HG03108 (cell line): ENCODE measurements around the gene ZNF263.

ENCODE experiments used
- ATAC-seq: cut with Tn5 transposase; IDR thresholded peaks from one replicate; pipeline ENCODE4 v1.9.1; 2021; ENCODE audit warnings: moderate library complexity; ENCODE audit not compliant: unreplicated experiment

The ZNF263 gene

DNA sequence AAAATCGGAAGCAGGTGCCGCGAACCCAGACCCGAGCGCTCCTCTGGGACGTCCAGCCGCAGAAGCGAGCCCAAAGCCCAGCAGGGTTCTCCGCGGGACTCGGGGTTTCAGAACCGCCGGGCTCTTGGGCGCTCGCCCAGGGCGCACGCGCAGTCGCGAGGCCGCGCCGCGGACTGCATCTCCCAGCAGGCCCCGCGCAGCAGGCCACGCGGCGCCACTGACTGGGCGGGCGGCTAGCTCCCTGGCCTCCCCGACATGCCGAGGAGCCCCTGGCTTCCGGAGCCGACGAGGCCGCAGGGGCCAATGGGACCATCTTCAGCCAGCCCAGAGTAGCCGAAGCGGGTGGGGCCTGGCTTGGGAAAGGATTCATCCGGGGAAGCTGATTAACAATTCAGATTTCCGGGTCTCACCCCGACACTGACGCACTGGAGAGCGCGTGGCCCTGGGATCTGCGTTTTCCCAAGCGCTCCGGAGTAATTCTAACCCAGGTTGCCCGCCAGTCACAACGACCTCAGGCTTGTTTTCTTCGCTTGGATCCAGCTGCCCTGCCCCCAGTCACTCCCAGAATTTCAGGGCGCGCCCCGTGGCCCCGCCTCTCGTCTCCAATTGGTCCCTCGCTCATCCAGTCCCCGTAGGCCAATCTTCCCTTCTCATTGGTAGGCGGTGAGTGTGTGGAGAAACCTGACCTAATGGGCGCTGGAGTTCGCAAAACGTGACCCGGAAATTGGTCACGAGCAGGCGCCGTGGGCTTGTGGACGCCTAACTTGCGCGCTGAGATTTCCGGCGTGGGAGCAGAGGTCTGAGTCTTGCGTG lies at the start of gene ZNF263:
TSS of gene ZNF263 (plus strand) at position 762 of the 813 bp plus-strand sequence. CDS start 328 bp downstream, outside the sequence.
- peak; percentile 76 for ATAC-seq

DNA sequence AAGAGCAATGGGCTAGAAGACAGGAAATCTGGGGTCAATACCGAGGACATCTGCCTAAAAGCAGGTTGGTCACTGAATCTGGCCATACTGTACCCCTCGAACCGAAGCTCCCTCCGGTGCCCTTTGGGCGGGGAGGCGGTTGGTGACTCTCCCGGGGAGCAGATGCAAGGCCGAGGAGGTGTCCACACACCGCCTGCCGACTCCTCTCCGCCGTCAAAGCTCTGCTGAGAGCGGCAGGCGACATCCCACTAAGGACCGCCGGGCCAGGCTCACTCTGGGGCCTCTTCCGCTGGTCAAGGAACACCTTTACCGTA lies 48.8 kb upstream of the ZNF263 start:
- ATAC-seq, result no peak

DNA sequence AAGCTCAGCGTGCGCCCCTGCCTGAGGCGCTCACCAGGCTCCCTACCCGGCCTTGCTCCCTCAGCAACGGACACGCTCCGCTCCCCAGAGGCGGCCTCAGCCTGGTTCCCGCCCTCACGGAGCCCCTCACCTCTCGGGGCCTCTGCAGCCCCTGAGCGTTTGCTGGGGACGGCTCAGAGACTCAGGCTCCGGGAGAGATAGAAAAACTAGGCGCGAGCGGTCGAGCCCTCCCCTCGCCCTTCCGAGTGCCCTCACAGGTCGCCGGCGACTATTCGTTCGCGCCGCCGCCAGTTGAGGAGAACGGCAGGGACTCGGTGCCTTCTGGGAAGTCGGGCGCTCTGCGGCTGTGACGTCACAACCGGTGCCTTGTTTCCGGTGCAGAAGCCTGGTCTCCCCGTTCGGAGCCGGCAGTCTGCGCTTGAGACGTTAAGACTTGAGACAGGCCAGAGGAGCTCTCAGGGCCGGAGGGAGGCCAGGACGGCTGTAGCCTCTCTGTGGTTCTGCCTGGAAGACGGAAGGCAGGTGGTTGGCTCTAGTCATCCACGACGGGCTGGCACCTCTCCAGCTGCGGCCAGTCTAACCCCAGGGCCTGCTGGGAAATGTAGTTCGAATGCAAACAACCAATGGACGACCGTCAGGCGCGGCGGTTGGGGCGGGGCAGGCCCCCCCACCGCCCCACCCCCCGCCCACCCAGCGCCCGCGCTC lies 48.3 kb upstream of the ZNF263 start, which contains the start of gene ZNF200:
TSS of gene ZNF200 (minus strand) at position 302 of the 705 bp plus-strand sequence. CDS start 1,403 bp downstream, outside the sequence.
- peak; percentile 90 for ATAC-seq

DNA sequence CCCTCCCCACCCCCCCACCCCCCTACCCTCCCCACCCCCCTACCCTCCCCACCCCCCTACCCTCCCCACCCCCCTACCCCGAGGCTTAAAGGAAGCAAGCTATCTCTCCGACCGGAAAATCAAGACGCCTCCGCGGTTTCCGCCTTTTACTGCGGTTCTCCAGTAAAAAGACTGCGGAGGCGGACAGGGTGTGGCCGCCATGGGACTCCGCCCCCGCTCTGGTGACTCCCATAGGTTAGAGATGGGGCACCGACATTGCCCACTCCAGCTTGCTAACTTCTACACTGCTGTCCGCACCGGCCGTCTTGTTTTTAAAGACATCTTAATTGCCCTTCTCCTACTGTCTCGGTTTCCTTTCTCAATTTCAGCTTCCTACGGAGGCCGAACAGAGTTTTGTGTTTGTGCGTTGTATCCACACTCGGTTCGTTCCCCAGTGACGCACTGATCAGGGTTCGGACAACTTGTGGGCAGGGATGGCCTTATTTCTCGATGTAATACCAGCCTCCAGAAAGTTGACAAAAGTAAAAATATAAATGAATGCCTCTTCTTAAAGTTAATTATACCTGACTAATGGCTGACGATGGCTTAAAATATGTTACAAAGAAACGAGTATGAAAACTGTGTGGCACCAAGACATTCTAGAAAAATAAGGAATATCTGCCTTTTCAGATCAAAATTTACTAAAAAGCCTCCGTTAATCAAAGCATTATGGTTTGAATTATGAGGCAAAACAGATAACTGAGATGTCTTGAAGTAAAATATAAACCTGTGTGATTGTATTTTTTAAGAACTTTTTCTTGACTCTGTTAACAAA lies 47.2 kb upstream of the ZNF263 start:
- ATAC-seq, result no peak

DNA sequence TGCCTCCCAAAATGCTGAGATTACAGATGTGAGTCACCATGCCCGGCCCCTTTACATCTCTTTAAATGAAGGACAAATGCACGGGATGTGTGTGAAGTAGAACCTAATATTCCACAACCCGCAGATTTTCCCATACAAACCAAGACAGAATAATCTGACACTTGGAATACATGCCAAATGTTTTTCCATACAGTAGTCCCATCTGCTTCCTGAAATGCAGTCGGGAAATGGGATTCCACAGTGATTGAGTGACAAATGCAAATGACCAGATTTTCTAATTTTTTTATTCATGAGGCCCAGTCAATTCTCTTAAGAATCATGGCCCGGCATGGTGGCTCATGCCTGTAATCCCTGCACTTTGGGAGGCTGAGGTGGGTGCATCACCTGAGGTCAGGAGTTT lies 41.5 kb upstream of the ZNF263 start:
- no peak for ATAC-seq

DNA sequence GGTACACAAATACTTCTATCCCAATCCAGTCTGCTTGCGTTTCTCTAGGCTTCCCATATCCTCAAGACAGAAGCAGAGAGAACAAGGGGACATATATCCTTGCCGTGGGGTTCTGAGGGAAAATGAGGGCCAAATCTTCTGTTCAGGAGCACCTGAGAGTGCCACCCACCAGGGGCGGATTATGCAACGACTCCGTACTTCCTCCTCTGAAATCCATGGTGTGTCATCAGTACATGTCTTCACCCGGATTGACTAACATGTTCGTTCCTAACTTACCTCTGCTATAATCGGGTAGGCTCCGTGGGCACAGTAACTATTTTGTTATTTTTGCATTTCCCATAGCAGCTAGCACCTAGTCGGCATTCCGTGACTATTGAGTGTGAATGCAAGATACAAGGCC lies 40.6 kb upstream of the ZNF263 start:
- no peak for ATAC-seq

DNA sequence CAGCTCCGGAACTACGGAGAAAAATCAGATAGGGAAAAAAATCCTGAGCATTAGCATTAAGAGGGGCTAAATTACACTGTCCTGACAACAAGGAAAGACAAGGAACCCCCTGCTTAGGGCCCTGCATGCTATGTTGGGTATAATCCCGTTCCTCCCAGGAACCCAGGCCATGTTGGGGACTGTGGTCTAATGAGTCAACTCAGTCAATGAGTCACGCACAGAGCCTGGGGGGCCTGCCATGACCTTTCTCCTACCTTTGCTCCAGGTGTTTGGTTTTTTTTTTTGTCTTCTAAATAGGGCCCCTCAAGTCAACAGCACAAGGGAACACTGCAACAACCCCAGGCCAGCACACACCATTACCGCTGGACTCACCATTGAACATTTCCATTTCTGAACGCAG lies 39.4 kb upstream of the ZNF263 start:
- no peak for ATAC-seq

DNA sequence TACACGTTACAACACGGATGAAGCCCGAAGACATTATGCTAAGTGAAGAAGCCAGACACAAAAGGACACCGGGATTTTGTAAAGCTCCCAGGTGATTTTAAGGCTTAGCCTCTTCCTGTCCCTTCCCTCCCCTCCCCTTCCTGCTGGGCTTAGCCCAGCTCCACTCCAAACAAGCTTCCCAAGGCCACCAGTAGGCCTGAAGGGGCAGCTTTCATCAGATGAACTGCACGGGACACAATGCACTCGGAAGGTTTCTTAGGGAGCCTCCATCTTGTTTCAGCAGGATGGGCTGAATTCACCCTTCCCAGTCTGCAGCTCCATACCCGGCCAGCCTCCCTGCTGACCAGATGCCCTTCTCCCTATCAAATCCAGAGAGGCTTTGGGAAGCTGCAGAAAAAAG lies 37.3 kb upstream of the ZNF263 start:
- no peak for ATAC-seq

DNA sequence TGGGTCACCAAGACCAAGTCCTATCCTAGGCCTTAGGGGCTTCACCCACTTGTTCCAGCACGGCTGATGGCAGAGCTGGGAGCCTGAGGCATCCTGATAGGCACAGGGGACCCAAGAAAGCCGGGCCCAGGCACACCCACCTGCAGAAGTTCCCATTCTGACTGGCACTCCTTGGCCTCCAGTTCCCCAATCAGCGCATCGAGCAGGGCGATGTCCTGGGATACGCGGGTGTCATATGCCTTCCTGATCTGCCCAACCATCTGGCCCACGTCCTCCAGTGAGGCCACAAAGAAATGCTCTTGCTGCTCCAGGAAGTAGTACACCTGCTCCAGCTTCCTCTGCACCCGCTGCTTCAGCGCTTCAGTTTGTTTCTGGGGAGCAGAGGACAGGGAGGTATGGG lies 36.4 kb upstream of the ZNF263 start:
- ATAC-seq, result no peak

DNA sequence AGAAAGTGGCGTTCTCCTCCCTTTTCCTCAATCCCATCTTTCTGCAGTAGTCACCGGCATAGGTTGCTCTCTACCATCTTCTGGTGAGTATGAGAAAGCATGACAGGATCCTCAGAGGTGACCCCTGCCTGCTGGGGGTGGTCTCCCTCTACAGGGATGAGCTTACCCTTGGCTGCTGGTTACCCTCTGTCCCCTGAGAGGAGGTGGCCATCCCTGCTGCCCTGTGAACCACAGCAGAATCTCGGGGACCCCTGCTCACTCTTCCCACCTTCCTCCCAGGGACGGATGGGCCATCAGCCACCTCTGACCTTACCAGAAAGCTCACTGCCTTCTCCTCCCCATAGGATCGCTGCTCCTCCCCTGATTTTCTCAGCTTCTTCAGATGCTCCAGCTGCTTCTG lies 34.7 kb upstream of the ZNF263 start:
- no peak for ATAC-seq

DNA sequence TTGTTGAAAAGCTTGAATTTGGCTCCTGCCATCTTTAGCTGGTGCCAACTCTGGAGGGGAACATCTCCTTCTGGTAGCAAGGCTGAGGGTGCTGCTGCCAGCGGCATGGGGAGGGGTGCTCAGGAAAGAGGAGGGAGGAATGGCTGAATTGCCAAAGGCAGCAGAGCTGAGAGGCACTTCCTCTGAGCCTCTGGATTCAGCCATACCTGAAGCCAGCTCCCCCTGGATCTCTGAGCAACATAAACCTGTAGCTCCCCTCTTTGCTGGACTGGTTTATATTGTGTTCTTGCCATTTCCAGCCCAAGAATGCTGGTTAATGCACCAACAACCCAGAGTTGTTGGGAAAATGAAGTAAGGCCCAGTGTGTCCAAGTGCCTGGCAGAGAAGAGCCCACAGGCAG lies 34.3 kb upstream of the ZNF263 start:
- no peak for ATAC-seq

DNA sequence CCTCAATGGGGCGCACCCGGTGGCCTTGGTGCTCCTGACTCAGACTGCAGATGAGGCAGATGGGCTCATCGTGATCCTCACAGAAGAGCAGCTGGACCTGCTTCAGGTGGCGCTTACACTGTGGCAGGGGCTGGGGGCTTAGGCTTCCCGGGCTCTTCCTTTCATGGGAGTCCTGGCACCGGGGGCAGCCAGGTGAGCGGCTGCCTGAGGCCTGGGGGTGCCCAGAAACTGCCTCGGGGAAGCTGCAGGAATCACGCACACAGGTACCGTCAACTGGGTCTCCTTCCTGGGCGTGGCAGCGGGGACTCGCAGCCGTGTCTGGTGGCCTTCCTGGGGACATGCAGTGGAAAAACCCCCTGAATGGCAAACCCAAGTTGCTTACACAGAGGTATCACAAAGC lies 33.8 kb upstream of the ZNF263 start:
- ATAC-seq, result no peak

DNA sequence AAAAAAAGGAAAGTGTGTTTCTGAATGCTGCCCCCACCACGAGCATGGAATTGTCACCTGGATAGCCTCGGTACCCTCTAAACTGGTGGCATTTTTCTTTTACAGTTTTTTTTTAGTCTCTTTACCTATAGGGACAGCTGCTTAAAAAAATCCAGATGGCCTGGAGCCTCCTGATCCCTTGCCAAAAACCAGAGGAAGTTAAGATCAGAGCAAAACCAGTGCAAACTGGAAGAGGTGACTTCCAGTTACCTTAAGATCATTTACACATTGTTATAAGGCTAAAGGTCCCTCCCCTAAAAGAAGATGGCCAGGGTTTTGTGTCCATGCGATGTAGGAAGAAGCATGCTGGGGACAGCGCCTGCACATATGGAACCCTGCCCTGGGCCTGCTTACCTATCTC lies 30.3 kb upstream of the ZNF263 start:
- ATAC-seq, result no peak

DNA sequence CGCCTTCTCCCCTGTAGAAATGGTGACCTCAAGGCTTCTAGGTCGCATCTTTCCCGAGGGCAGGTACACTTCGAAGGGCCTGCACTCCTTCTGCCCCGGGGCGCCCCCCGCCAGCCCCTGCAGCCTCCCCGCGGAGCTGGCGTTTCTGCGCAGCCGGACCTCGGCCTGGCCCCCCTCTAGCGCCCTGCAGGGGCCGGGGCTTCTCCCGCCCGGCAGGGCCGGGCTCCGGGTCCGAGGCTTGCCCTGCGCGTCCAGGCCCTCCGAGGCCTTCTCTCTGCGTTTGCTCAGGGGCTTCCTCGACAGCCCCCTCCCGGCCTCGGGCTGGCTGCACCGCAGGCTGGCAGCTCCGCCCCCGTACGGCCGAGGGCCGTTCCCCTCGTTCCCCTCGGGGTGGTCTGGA lies 29.0 kb upstream of the ZNF263 start:
- ATAC-seq, result no peak

DNA sequence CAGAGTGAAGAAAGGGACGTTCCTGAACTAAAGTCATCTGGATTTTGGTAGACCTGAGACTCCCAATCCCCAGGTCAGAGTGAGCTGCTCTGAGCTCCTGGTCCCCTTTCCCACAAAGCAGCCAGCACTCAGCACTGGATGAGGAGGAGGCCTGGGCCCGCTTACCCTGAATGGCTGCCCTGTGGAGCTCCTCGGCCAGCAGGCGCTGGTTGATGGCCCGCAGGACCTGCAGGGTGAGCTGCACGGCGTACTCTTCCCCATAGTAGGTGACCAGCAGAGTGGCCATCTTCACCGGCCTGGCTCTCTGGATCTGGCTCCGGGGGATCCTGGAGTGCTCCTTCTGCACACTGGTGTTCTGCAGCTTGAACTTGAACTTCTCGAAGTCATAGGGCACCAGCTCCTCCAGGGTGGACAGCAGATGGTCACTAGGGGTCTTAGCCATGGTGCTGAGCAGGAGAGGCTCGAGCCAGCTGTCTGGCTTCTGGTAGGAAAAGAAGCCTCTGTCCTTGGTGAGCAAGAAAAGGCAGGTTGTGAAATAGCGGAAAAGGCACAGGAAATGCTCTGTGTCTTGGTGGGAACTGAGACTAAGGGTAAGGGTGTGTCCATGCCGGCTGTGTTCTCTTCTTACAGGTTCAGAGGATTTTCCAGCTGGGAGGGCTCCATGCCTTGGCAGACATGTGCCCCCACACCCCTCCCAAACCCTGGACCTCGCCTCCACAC lies 27.0 kb upstream of the ZNF263 start, which contains the start of gene MEFV:
TSS of gene MEFV (minus strand) at position 488 of the 720 bp plus-strand sequence. CDS start at position 442, 46 bp downstream.
- no peak for ATAC-seq

DNA sequence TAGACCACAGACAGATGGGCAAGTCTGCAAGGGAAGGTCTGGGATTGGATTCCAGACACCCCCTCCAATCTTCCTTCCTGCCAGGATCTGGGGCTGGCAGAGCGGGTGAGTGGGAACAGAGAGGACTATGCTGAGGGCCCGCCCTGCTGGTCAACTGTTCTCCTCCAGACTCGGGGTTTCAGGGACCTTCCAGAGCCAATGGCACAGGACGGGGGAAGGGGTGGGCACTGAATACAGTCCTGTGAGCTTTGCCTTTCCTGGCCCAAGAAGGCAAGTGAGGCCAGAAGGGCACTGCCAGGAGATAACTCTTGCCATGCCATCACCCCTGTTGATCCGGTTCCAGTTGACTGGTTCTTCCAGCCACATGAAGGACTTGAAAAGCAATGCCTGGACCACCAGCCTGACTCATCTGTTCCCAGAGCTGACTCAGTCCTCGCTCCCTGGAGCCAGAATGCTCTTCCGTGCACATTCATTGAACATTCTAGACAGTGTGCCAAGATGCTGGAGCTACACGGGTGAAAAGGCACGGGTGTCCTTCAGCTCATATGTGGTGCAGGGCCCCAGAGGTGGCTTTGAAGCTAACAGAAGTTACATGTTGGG lies 26.3 kb upstream of the ZNF263 start:
- no peak for ATAC-seq

DNA sequence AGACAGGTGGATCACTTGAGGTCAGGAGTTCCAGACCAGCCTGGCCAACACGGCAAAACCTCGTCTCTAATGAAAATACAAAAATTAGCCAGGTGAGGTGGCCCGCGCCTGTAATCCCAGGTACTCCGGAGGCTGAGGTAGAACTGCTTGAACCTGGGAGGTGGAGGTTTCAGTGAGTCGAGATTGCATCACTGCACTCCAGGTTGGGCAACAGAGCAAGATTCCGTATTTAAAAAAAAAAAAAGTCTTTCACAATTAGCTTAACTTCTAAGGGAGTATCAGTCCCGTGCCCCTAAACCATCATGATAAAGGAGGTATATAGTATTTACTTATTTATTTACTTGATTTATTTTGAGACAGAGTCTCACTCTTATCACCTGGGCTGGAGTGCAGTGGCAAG lies 23.5 kb upstream of the ZNF263 start:
- ATAC-seq, result no peak

DNA sequence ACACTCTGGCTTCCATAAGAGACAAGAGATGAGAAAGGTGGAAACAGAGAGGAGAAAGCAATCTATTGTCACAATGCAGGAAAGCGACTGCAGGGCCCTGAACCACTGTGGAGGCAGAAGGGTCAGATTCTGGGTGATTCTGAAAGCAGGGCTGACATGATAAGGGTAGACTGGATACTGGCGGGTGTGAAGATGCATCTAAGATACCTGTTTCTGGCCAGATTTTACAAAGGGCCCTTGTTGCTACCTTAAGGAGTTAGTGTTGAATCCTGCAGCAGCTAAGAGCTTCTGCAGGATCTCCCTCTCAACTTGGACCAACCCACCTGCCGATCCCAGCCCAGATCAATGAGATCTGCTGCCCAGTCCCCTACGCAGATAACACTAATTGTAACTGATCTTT lies 20.8 kb upstream of the ZNF263 start:
- ATAC-seq, result no peak

DNA sequence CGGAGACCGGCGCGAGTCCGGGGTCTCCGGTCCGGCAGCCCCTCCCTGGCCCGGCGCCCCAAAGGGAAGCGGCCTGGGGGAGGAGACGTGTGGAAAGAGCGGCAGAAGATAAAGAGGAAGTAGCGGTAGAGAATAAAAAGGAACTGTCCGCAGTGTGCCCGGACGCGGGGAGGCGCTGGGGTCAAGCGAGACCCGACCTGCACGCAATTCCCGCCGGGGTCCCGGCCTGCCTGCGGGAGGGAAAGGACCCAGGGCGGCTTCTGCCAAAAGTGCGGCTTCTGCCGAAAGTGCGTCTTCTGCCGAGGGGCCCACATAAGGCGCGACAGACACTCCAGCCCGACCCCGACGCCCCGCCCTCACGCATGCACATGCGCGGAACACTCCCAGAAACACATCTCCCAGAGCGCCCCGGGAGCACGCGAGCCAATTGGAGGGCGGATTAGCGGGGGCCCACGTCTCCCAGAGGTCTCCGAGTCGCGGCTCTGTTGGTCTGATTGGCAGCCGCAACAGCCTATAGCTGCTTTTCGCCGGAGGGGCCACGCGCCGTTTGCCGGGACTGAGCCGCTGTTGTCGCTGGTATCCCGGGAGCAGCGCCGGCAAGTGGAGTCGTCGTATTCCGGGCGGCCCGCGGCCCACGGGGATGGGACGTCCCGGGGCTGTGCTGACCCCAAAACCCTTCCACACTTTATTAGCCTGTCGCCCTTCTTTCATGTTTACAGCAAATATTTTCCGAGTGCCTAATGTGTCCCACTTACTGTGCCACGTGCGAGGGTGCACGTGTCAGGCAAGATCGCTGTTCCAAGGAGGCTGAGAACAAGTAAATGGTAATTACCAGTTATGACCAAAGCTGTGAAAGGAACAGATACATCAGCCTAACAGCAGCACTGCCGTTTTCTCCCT lies 18.9 kb upstream of the ZNF263 start:
- ATAC-seq, result peak; percentile 86
